Uterus (tissue), 4 donors: ENCODE results near the gene ARHGEF6. TPM values are rescaled to one million over a fixed set of nuclear protein-coding genes. Genes with fewer than 3 reads are reported as not detected.
"Not testable (repeated sequence)": the region's sequence is repeated elsewhere in the genome, so short reads cannot be mapped to it uniquely, and the experiment has no call there.

Source experiments
- DNase-seq, 2 donors: peaks; one replicate each; pipeline ENCODE4 v3.0.0-alpha.2; 2019 to 2020
- H3K27ac ChIP-seq, 2 donors: fragments of 200-600 bp; sonication (generic); 1 replicate in 1 of 2; 2 replicates in 1 of 2; pipeline ENCODE4 v1.5.1; 2016 to 2018
- H3K27me3 ChIP-seq, 2 donors: fragments of 200-600 bp; sonication (generic); one replicate each; pipeline ENCODE4 v1.5.1; 2018 to 2019; ENCODE audit warnings: control low read depth in 1 of 2
- H3K36me3 ChIP-seq, 2 donors: fragments of 200-600 bp; sonication (generic); one replicate each; pipeline ENCODE4 v1.5.1; 2019; ENCODE audit warnings: control low read depth in 1 of 2
- H3K4me1 ChIP-seq, 2 donors: fragments of 200-600 bp; sonication (generic); one replicate each; pipeline ENCODE4 v1.5.1; 2018 to 2019; ENCODE audit warnings: control low read depth in 1 of 2
- H3K4me3 ChIP-seq, 2 donors: fragments of 200-600 bp; sonication (generic); 1 replicate in 1 of 2; 2 replicates in 1 of 2; pipeline ENCODE4 v1.5.1; 2018 to 2019; ENCODE audit warnings: mild to moderate bottlenecking in 1 of 2
- H3K9me3 ChIP-seq, 2 donors: fragments of 200-600 bp; sonication (generic); one replicate each; pipeline ENCODE4 v1.5.1; 2019; ENCODE audit warnings: control low read depth in 1 of 2
- CTCF ChIP-seq, 4 experiments: fragments of 200-600 bp in 2 of 4; fragments of 450-650 bp in 2 of 4; sonication (generic) in 2 of 4; IDR thresholded peaks; one replicate each; pipeline ENCODE4 v1.5.1; 2016 to 2019; ENCODE audit warnings: antibody characterized with exemption in 4 of 4, mild to moderate bottlenecking in 2 of 4, moderate library complexity in 1 of 4
- POLR2A ChIP-seq, 2 donors: fragments of 450-650 bp; IDR thresholded peaks; one replicate each; pipeline ENCODE4 v1.6.1; 2016; ENCODE audit warnings: antibody characterized with exemption in 2 of 2, mild to moderate bottlenecking in 1 of 2, moderate library complexity in 1 of 2
- intact Hi-C: fragments of 100-400 bp; cut with DNase I; formaldehyde crosslinking; loops from one replicate; pipeline ENCODE4 v1.15.1; 2023; ENCODE audit warnings: low total_unique reads
- total RNA-seq, 4 donors: library from RNA; depleted of rRNA in 3 of 4; stranded (reverse); fragments of >200 nt in 3 of 4; gene quantifications; one replicate each; pipeline versions ENCODE4 v1.1.0 to v1.2.4, GENCODE V29; 2014 to 2023
- donor health status: DM: yes; HTN: yes; CAD: no.

ARHGEF6 gene
- total RNA-seq, 4 donors from 2014 or later: 19.7 to 26.9 (median 24.7) TPM

- Histone ChIP-seq H3K27me3 (no peaks in the 10 kb centered on the region), H3K36me3 (no peaks in the 10 kb centered on the region), H3K4me1 (no peaks in the 10 kb centered on the region), H3K9me3 (no peaks in the 10 kb centered on the region), H3K4me3 (no peak overlapping the region), H3K27ac (no peak overlapping the region)
- intact Hi-C loops: no loop called here
- no peak for DNase-seq
- TF ChIP-seq CTCF (IDR thresholded peaks at IDR 0.05) (no peak), POLR2A (IDR thresholded peaks at IDR 0.05) (no peak)
Measured at GRCh38 chrX:136823175-136823574, 42.4 kb upstream of the ARHGEF6 start.

DNA sequence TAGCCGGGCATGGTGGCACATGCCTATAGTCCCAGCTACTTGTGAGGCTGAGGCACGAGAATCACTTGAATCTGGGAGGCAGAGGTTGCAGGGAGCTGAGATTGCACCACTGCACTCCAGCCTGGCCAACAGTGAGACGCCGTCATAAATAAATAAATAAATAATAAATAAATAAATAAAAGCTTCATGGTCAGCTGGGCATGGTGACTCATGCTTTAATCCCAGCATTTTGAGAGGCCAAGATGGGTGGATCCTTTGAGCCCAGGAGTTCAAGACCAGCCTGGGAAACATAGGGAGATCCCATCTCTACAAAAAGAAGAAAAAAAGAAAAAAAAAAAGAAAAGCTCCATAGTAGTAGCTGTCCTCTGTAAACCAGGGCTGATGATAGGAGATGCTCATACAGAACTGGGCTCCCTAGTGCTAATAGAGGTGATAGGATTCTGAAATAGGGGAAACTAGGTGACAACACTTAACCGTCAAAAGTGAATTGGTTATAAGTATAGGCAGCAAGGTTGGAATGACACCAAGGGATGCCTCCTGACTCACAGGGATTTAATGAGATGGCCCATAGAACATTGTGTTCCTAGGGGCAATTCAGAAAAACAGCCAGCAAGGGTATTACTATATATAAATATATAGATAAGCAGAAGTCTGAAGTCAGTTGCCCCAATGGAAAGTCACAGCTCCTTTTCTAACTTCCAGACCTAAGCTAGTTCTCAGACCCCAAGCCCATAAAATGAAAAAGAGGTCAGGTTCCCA, 41.8 kb upstream of the ARHGEF6 start:
- DNase-seq: peak in 1 of 2 donors; percentile 15
- Histone ChIP-seq H3K4me1 (no peaks in the 10 kb centered on the region), H3K36me3 (no peaks in the 10 kb centered on the region), H3K4me3 (no peak overlapping the region), H3K9me3 (no peaks in the 10 kb centered on the region), H3K27me3 (no peaks in the 10 kb centered on the region), H3K27ac (no peak overlapping the region)
- intact Hi-C loops: no loop called here
- TF ChIP-seq POLR2A (IDR thresholded peaks at IDR 0.05) (no peak), CTCF (IDR thresholded peaks at IDR 0.05) (no peak)

DNA sequence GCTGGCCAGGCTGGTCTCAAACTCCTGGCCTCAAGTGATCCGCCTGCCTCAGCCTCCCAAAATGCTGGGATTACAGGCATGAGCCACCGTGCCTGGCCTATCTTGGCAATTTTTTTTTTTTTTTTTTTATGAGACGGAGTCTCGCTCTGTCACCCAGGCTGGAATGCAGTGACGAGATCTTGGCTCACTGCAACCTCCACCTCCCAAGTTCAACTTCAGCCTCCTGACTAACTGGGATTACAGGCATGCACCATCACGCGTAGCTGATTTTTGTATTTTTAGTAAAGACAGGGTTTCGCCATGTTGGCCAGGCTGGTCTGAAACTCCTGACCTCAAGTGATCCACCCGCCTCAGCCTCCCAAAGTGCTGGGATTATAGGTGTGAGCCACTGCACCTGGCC, 39.0 kb upstream of the ARHGEF6 start:
- H3K36me3 ChIP-seq, DNase-seq, H3K4me3 ChIP-seq, H3K27ac ChIP-seq, H3K9me3 ChIP-seq, intact Hi-C loops, H3K4me1 ChIP-seq, H3K27me3 ChIP-seq: not testable (repeated sequence)

DNA sequence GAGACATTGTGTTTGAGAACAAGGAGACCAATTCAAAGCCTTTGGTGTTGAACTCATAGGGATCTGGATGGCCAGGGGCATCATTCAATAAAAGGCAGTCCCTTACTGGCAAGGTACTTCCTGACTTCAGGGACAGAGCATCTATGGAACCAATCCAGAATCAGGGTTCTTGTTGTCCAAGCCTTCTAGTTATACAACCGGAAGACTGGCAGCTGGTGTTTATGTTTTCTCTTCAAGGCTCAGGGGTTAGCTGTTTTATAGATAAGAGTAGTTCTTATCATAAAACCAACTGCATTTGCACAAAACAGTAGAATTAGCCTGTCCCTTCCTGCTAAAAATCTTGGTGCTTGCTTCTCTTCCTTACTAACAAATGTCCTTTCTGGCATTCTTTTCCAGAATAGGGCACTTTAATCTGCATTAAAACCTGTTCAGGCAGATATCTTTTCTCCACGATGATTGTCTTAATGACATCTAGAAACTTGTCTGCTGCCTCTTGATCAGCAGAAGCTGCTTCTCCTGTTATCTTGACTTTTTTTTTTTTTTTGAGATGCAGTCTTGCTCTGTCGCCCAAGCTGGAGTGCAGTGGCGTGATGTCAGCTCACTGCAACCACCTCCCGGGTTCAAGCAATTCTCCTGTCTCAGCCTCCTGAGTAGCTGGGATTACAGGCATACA, 38.4 kb upstream of the ARHGEF6 start:
- Histone ChIP-seq H3K36me3 (no peaks in the 10 kb centered on the region), H3K27ac (no peak overlapping the region), H3K27me3 (no peaks in the 10 kb centered on the region), H3K4me1 (no peaks in the 10 kb centered on the region), H3K4me3 (no peak overlapping the region), H3K9me3 (no peaks in the 10 kb centered on the region)
- intact Hi-C loops: no loop called here
- TF ChIP-seq CTCF (IDR thresholded peaks at IDR 0.05): no peak
- TF ChIP-seq POLR2A (IDR thresholded peaks at IDR 0.05): no peak
- DNase-seq: no peak

- no peak overlapping the region for H3K4me3 ChIP-seq
- no peaks in the 10 kb centered on the region for H3K27me3 ChIP-seq
- no peaks in the 10 kb centered on the region for H3K4me1 ChIP-seq
- no peak overlapping the region for H3K27ac ChIP-seq
- TF ChIP-seq POLR2A (IDR thresholded peaks at IDR 0.05) (no peak), CTCF (IDR thresholded peaks at IDR 0.05) (no peak)
- H3K9me3 ChIP-seq: no peaks in the 10 kb centered on the region
- no peaks in the 10 kb centered on the region for H3K36me3 ChIP-seq
- DNase-seq: no peak
- intact Hi-C loops: no loop called here
Measured at GRCh38 chrX:136816975-136817374, 36.2 kb upstream of the ARHGEF6 start.
